Right atrium auricular region (tissue), 2 donors: ENCODE data around the gene TAS2R3. TPM values are rescaled to one million over a fixed set of nuclear protein-coding genes. Genes with fewer than 3 reads are reported as not detected.

Experiments
- DNase-seq: peaks from one replicate; pipeline ENCODE4 v3.0.0-alpha.2; 2019; ENCODE audit warnings: low spot score
- H3K27ac ChIP-seq, 2 donors: fragments of 200-600 bp; sonication (generic); 1 replicate in 1 of 2; 2 replicates in 1 of 2; pipeline ENCODE4 v1.5.1; 2016 to 2019
- H3K27me3 ChIP-seq, 2 donors: fragments of 200-600 bp; sonication (generic); one replicate each; pipeline versions ENCODE4 v1.5.1 to v1.6.0; 2017 to 2019
- H3K36me3 ChIP-seq: fragments of 200-600 bp; sonication (generic); one replicate; pipeline ENCODE4 v1.5.1; 2016
- H3K4me1 ChIP-seq, 2 donors: fragments of 200-600 bp; sonication (generic); one replicate each; pipeline versions ENCODE4 v1.5.1 to v1.6.0; 2017 to 2019
- H3K4me3 ChIP-seq, 2 donors: fragments of 200-600 bp; sonication (generic); 1 replicate in 1 of 2; 2 replicates in 1 of 2; pipeline ENCODE4 v1.5.1; 2017 to 2019; ENCODE audit warnings: mild to moderate bottlenecking in 1 of 2, moderate library complexity in 1 of 2
- H3K9me3 ChIP-seq, 2 donors: fragments of 200-600 bp; sonication (generic); one replicate each; pipeline ENCODE4 v1.5.1; 2019
- CTCF ChIP-seq, 2 donors: fragments of 200-600 bp; sonication (generic); IDR thresholded peaks; one replicate each; pipeline ENCODE4 v1.5.1; 2019; ENCODE audit warnings: antibody characterized with exemption in 2 of 2
- total RNA-seq, 2 donors: library from RNA; depleted of rRNA; stranded (reverse); fragments of >200 nt; gene quantifications; one replicate each; pipeline ENCODE4 v1.1.0, GENCODE V29; 2016

The TAS2R3 gene
- not detected for total RNA-seq

- Histone ChIP-seq H3K4me3 (no peak within 1 kb of the TSS), H3K36me3 (peaks cover 4% of the 10 kb centered on the region), H3K27ac (no peak within 1 kb of the TSS), H3K9me3 (no peaks in the 10 kb centered on the region), H3K27me3 (no peaks in the 10 kb centered on the region), H3K4me1 (no peaks in the 10 kb centered on the region)
- TF ChIP-seq CTCF (IDR thresholded peaks at IDR 0.05), result no peak
- no peak for DNase-seq
These were observed at the start of gene TAS2R3 for GRCh38 chr7:141763797-141764196. Gene TAS2R3, plus strand, starts transcription at chr7:141764097. Its CDS starts 62 bp downstream, at chr7:141764159.

- Histone ChIP-seq H3K4me3 (no peak overlapping the region), H3K27ac (no peak overlapping the region), H3K36me3 (no peaks in the 10 kb centered on the region), H3K27me3 (no peaks in the 10 kb centered on the region), H3K9me3 (no peaks in the 10 kb centered on the region), H3K4me1 (no peaks in the 10 kb centered on the region)
- DNase-seq, result no peak
- TF ChIP-seq CTCF (IDR thresholded peaks at IDR 0.05), result no peak
These were observed 49.3 kb upstream of the TAS2R3 start for GRCh38 chr7:141714571-141714970.

- Histone ChIP-seq H3K27ac (no peak overlapping the region), H3K36me3 (no peaks in the 10 kb centered on the region), H3K27me3 (no peaks in the 10 kb centered on the region), H3K4me1 (no peaks in the 10 kb centered on the region), H3K4me3 (no peak overlapping the region), H3K9me3 (no peaks in the 10 kb centered on the region)
- DNase-seq, result no peak
- no peak for TF ChIP-seq CTCF (IDR thresholded peaks at IDR 0.05)
These were observed 48.9 kb upstream of the TAS2R3 start for GRCh38 chr7:141715018-141715417.

- Histone ChIP-seq H3K4me3 (no peak overlapping the region), H3K36me3 (no peaks in the 10 kb centered on the region), H3K4me1 (no peaks in the 10 kb centered on the region), H3K27ac (no peak overlapping the region), H3K27me3 (no peaks in the 10 kb centered on the region), H3K9me3 (no peaks in the 10 kb centered on the region)
- no peak for TF ChIP-seq CTCF (IDR thresholded peaks at IDR 0.05)
- no peak for DNase-seq
These were observed 47.9 kb upstream of the TAS2R3 start for GRCh38 chr7:141715794-141716689.

- no peak for DNase-seq
- H3K4me1 ChIP-seq, result no peaks in the 10 kb centered on the region
- no peaks in the 10 kb centered on the region for H3K36me3 ChIP-seq
- no peak overlapping the region for H3K27ac ChIP-seq
- H3K9me3 ChIP-seq, result no peaks in the 10 kb centered on the region
- TF ChIP-seq CTCF (IDR thresholded peaks at IDR 0.05), result no peak
- H3K4me3 ChIP-seq, result no peak overlapping the region
- H3K27me3 ChIP-seq, result no peaks in the 10 kb centered on the region
These were observed 46.4 kb upstream of the TAS2R3 start for GRCh38 chr7:141717450-141717849.
